HepG2 (cell line): ENCODE data around the gene WNK2. TPM values are rescaled to one million over a fixed set of nuclear protein-coding genes. Genes with fewer than 3 reads are reported as not detected.

ENCODE experiments used
- ATAC-seq: fragments of 200-7000 bp; cut with Tn5 transposase; 3 replicates; pipeline ENCODE4 v1.9.1; 2020; ENCODE audit warnings: mild to moderate bottlenecking, moderate library complexity
- BruUV-seq: library from RNA; stranded (reverse); fragments of 400-500 nt; replicated peaks from 2 replicates; lab custom pipeline; 2021; lab: Mats Ljungman, UMichigan
- CTCF ChIA-PET: fragments of 300-600 bp; formaldehyde crosslinking; extraction: SDS; loops from one replicate; lab custom pipeline; 2021; ENCODE audit warnings: low total read pairs, inconsistent platforms, low intra/inter-chr PET ratio; lab: Yijun Ruan, JAX
- POLR2A ChIA-PET: fragments of 350-600 bp; sonication (Branson Sonifier 250); formaldehyde crosslinking; loops from one replicate; lab custom pipeline; 2020; ENCODE audit warnings: antibody characterized with exemption, inconsistent platforms; lab: Yijun Ruan, JAX
- DNase-seq: peaks from one replicate; pipeline ENCODE4 v3.0.0-alpha.2; 2015; ENCODE audit warnings: low spot score
- FAIRE-seq: peaks from 3 replicates; lab custom pipeline; 2011; peaks lifted over from hg19 to GRCh38; lab: Jason Lieb, UNC
- H2AFZ ChIP-seq: one replicate; pipeline ENCODE4 v1.6.1; 2011; ENCODE audit warnings: low read length, inconsistent platforms
- H3K27ac ChIP-seq: fragments of 300-600 bp; 3 replicates; pipeline ENCODE4 v1.8.0; 2011; ENCODE audit warnings: mixed run types, mild to moderate bottlenecking, mixed read lengths, low read length, inconsistent platforms; ENCODE audit not compliant: insufficient read depth; ENCODE audit errors: extremely low read length
- H3K27me3 ChIP-seq, 2 experiments: fragments of 200-600 bp in 1 of 2; 2 replicates in 1 of 2; 3 replicates in 1 of 2; pipeline versions ENCODE4 v1.6.0 to v1.8.0; 2011; ENCODE audit warnings: low read length in 2 of 2, mild to moderate bottlenecking in 2 of 2, moderate library complexity in 2 of 2, inconsistent platforms in 1 of 2; ENCODE audit not compliant: insufficient read depth in 2 of 2, control insufficient read depth in 1 of 2
- H3K36me3 ChIP-seq, 2 experiments: fragments of 200-600 bp in 1 of 2; replicated peaks in 1 of 2; 2 replicates in 1 of 2; 3 replicates in 1 of 2; pipeline versions ENCODE4 v1.5.1 to v1.8.0; 2011; ENCODE audit warnings: low read length in 2 of 2, inconsistent platforms in 1 of 2; ENCODE audit not compliant: insufficient read depth in 2 of 2, control insufficient read depth in 1 of 2
- H3K4me1 ChIP-seq: 2 replicates; pipeline ENCODE4 v1.5.1; 2012; ENCODE audit warnings: low read length, inconsistent platforms; ENCODE audit not compliant: insufficient read depth
- H3K4me2 ChIP-seq: 2 replicates; pipeline ENCODE4 v1.6.0; 2011; ENCODE audit warnings: low read depth, low read length, inconsistent platforms
- H3K4me3 ChIP-seq, 3 experiments: fragments of 200-600 bp in 1 of 3; sonication (generic), shearing (Covaris generic) in 1 of 3; replicated peaks in 1 of 3; 2 replicates each; pipeline ENCODE4 v1.5.1; 2011 to 2016; ENCODE audit warnings: low read length in 3 of 3, inconsistent platforms in 2 of 3, low read depth in 2 of 3, mild to moderate bottlenecking in 2 of 3, control low read depth in 1 of 3, mixed read lengths in 1 of 3; ENCODE audit not compliant: insufficient read depth in 1 of 3
- H3K79me2 ChIP-seq: one replicate; pipeline ENCODE4 v1.6.1; 2011; ENCODE audit warnings: low read length, inconsistent platforms; ENCODE audit not compliant: insufficient read depth
- H3K9ac ChIP-seq: 2 replicates; pipeline ENCODE4 v1.6.0; 2011; ENCODE audit warnings: mild to moderate bottlenecking, low read depth, low read length, inconsistent platforms; ENCODE audit not compliant: insufficient read depth
- H3K9me3 ChIP-seq: 2 replicates; pipeline ENCODE4 v1.5.1; 2012; ENCODE audit warnings: mild to moderate bottlenecking, low read length
- H4K20me1 ChIP-seq: 2 replicates; pipeline ENCODE4 v1.6.0; 2011; ENCODE audit warnings: inconsistent platforms, mild to moderate bottlenecking, low read length, moderate library complexity; ENCODE audit not compliant: insufficient read depth
- AGO2 ChIP-seq: fragments of 200-400 bp; formaldehyde crosslinking; optimal IDR thresholded peaks from 2 replicates; pipeline ENCODE3; 2017; ENCODE audit warnings: mild to moderate bottlenecking, low read depth, low read length, moderate library complexity
- RORA ChIP-seq: sonication (generic); formaldehyde crosslinking; IDR thresholded peaks from 2 replicates; pipeline ENCODE4 v1.5.0; 2020; ENCODE audit warnings: mild to moderate bottlenecking, missing genetic modification reagents, moderate library complexity
- ZNF484 ChIP-seq: sonication (generic); formaldehyde crosslinking; IDR thresholded peaks from 2 replicates; pipeline ENCODE4 v1.5.1; 2020; ENCODE audit warnings: mild to moderate bottlenecking, low read depth, missing genetic modification reagents, borderline replicate concordance
- WGBS: methylation state at CpG from one replicate; pipeline ENCODE4 v1.1.6; 2017; ENCODE audit warnings: low lambda C conversion rate; 5-methylcytosine and 5-hydroxymethylcytosine counted together
- in situ Hi-C: cut with HindIII; loops from 2 replicates; pipeline ENCODE4 v1.10.0; 2017; ENCODE audit warnings: low pct_unique_long_range_greater_than_20kb; ENCODE audit not compliant: extremely low pct_ligation_motif_present
- intact Hi-C: fragments of 100-400 bp; cut with micrococcal nuclease; formaldehyde crosslinking; loops from one replicate; pipeline ENCODE4 v1.10.0; 2022; ENCODE audit not compliant: unreplicated experiment
- polyA plus RNA-seq, 8 experiments: library from polyadenylated mRNA; depleted of rRNA in 3 of 8; stranded (reverse) in 7 of 8; unstranded in 1 of 8; fragments of >200 nt; fragmentation: Illumina TruSeq in 4 of 8; extraction: Trizol in 4 of 8; gene quantifications; 2 replicates each; pipeline versions ENCODE4 v1.2.1 to v1.2.3, GENCODE V29; 2011 to 2016; ENCODE audit warnings: low read depth in 4 of 8, missing spikeins in 1 of 8, mixed read lengths in 1 of 8; ENCODE audit not compliant: insufficient read depth in 1 of 8
- total RNA-seq, 5 experiments: library from RNA; depleted of rRNA; stranded (reverse); fragments of >200 nt; fragmentation: Illumina TruSeq; extraction: Trizol; gene quantifications; 2 replicates each; pipeline ENCODE4 v1.2.3, GENCODE V29; 2016; ENCODE audit warnings: low read depth in 1 of 5
- TF ChIP-seq, protein P1 (sequence below): sonication (generic); formaldehyde crosslinking; IDR thresholded peaks from 2 replicates; pipeline ENCODE4 v1.5.1; 2020; ENCODE audit warnings: mild to moderate bottlenecking, missing genetic modification reagents, moderate library complexity

WNK2 gene
- total and polyA plus RNA-seq, 2 of the 13 experiments (the other 11 are each of a cell fraction or from before 2014, with no cell fraction given), result 10.5 to 12.0 TPM

DNA sequence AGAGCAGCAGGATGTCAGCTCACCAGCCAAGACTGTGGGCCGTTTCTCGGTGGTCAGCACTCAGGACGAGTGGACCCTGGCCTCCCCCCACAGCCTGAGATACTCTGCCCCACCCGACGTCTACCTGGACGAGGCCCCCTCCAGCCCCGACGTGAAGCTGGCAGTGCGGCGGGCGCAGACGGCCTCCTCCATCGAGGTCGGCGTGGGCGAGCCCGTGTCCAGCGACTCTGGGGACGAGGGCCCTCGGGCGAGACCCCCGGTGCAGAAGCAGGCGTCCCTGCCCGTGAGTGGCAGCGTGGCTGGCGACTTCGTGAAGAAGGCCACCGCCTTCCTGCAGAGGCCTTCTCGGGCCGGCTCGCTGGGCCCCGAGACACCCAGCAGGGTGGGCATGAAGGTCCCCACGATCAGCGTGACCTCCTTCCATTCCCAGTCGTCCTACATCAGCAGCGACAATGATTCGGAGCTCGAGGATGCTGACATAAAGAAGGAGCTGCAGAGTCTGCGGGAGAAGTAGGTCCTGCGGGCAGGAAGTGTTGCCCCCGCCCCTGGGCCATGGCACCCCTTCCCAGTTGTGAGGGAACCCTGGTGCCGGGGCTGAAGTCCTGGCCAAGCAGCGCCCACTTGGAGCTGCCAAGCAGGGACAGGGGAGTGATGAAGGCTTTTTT lies 108.9 kb downstream of the WNK2 start:
- Histone ChIP-seq H3K27ac (no peak overlapping the region), H3K36me3 (peaks cover 8 to 19% of the 10 kb centered on the region in 2 experiments; a peak in 3 of 5 replicates), H3K4me1 (peaks cover 58% of the 10 kb centered on the region), H2AFZ (no peak overlapping the region), H3K79me2 (no peaks in the 10 kb centered on the region), H3K9me3 (no peaks in the 10 kb centered on the region), H3K4me3 (no peak overlapping the region), H3K9ac (no peak overlapping the region), H4K20me1 (no peaks in the 10 kb centered on the region), H3K27me3 (no peaks in the 10 kb centered on the region), H3K4me2 (no peak overlapping the region)
- ATAC-seq (no peak), DNase-seq (no peak), FAIRE-seq (no peak)
- 94% methylated on average over 23 of the region's 43 CpGs for WGBS
- intact Hi-C loops (loop anchor here (10.0 kb wide), 1 partner anchor 48 kb away; no protein-coding TSS in a partner anchor), in situ Hi-C loops (no loop called here)
- TF ChIP-seq, protein P1, sequence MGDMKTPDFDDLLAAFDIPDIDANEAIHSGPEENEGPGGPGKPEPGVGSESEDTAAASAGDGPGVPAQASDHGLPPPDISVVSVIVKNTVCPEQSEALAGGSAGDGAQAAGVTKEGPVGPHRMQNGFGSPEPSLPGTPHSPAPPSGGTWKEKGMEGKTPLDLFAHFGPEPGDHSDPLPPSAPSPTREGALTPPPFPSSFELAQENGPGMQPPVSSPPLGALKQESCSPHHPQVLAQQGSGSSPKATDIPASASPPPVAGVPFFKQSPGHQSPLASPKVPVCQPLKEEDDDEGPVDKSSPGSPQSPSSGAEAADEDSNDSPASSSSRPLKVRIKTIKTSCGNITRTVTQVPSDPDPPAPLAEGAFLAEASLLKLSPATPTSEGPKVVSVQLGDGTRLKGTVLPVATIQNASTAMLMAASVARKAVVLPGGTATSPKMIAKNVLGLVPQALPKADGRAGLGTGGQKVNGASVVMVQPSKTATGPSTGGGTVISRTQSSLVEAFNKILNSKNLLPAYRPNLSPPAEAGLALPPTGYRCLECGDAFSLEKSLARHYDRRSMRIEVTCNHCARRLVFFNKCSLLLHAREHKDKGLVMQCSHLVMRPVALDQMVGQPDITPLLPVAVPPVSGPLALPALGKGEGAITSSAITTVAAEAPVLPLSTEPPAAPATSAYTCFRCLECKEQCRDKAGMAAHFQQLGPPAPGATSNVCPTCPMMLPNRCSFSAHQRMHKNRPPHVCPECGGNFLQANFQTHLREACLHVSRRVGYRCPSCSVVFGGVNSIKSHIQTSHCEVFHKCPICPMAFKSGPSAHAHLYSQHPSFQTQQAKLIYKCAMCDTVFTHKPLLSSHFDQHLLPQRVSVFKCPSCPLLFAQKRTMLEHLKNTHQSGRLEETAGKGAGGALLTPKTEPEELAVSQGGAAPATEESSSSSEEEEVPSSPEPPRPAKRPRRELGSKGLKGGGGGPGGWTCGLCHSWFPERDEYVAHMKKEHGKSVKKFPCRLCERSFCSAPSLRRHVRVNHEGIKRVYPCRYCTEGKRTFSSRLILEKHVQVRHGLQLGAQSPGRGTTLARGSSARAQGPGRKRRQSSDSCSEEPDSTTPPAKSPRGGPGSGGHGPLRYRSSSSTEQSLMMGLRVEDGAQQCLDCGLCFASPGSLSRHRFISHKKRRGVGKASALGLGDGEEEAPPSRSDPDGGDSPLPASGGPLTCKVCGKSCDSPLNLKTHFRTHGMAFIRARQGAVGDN (CRISPR knock-in tag), result 0 out of 2 replicates have a peak, but pooled peaks have one; percentile 8
- TF ChIP-seq RORA, result no peak
- peak; percentile 34 for TF ChIP-seq AGO2
- no peak for TF ChIP-seq ZNF484
- POLR2A ChIA-PET, result no interaction called here
- CTCF ChIA-PET, result no interaction called here
- no TSS peak for BruUV-seq
